Chondrocyte (in vitro differentiated cells): ENCODE data around the gene MTCH1. TPM values are rescaled to one million over a fixed set of nuclear protein-coding genes. Genes with fewer than 3 reads are reported as not detected.

Experiments
- DNase-seq: peaks from one replicate; pipeline ENCODE4 v3.0.0; 2021; ENCODE audit warnings: mixed read lengths, low spot score
- H3K27ac Mint-ChIP-seq: one replicate; pipeline ENCODE4 v1.8.0; 2021; ENCODE audit warnings: mild to moderate bottlenecking, moderate library complexity, mixed read lengths; ENCODE audit not compliant: unreplicated experiment
- H3K27me3 Mint-ChIP-seq: 2 replicates; pipeline ENCODE4 v1.8.0; 2021; ENCODE audit warnings: low read depth, mixed read lengths
- H3K36me3 Mint-ChIP-seq: 2 replicates; pipeline ENCODE4 v1.8.0; 2021; ENCODE audit warnings: low read depth, mixed read lengths
- H3K4me1 Mint-ChIP-seq: 2 replicates; pipeline ENCODE4 v1.8.0; 2021; ENCODE audit warnings: low read depth, mild to moderate bottlenecking, mixed read lengths
- H3K4me3 Mint-ChIP-seq: one replicate; pipeline ENCODE4 v1.8.0; 2021; ENCODE audit warnings: mild to moderate bottlenecking, moderate library complexity, mixed read lengths; ENCODE audit not compliant: unreplicated experiment
- H3K9me3 Mint-ChIP-seq: 2 replicates; pipeline ENCODE4 v1.8.0; 2021; ENCODE audit warnings: low read depth, mixed read lengths
- total RNA-seq: library from RNA; stranded (reverse); gene quantifications from 3 replicates; pipeline ENCODE4 v1.2.1, GENCODE V29; 2021
- TF ChIP-seq, protein P1 (sequence below): fragments of 200-600 bp; sonication (generic); IDR thresholded peaks from 2 replicates; pipeline ENCODE4 v1.5.0; 2021; ENCODE audit warnings: antibody characterized with exemption, mild to moderate bottlenecking, moderate library complexity

Gene MTCH1
- total RNA-seq, 1 donor from 2014 or later, result 188 TPM

DNA sequence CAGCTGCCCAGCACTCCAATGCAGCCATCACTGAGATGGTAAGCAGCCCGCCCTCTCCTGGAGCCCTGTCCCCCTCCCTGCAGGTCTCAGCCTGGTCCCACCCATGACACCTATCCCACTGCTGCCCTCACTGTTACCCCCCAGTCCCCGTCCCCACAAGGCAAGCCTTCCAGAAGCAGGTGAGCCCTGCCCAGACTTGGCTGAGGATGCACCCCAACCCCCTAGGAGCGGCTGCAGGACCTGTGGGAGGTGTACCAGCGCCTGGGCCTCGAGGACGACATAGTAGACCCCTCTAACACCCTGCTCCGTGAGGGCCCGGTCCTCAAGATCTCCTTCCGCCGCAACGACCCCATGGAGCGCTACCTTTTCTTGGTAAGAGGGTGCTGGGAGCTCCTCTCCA, 28.7 kb upstream of the MTCH1 start:
- Mint-ChIP-seq H3K27ac (no peak overlapping the region), H3K9me3 (no peaks in the 10 kb centered on the region), H3K27me3 (no peaks in the 10 kb centered on the region), H3K4me3 (no peak overlapping the region), H3K4me1 (peaks cover 16% of the 10 kb centered on the region), H3K36me3 (no peaks in the 10 kb centered on the region)
- TF ChIP-seq, protein P1, sequence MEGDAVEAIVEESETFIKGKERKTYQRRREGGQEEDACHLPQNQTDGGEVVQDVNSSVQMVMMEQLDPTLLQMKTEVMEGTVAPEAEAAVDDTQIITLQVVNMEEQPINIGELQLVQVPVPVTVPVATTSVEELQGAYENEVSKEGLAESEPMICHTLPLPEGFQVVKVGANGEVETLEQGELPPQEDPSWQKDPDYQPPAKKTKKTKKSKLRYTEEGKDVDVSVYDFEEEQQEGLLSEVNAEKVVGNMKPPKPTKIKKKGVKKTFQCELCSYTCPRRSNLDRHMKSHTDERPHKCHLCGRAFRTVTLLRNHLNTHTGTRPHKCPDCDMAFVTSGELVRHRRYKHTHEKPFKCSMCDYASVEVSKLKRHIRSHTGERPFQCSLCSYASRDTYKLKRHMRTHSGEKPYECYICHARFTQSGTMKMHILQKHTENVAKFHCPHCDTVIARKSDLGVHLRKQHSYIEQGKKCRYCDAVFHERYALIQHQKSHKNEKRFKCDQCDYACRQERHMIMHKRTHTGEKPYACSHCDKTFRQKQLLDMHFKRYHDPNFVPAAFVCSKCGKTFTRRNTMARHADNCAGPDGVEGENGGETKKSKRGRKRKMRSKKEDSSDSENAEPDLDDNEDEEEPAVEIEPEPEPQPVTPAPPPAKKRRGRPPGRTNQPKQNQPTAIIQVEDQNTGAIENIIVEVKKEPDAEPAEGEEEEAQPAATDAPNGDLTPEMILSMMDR, result no peak
- no peak for DNase-seq

DNA sequence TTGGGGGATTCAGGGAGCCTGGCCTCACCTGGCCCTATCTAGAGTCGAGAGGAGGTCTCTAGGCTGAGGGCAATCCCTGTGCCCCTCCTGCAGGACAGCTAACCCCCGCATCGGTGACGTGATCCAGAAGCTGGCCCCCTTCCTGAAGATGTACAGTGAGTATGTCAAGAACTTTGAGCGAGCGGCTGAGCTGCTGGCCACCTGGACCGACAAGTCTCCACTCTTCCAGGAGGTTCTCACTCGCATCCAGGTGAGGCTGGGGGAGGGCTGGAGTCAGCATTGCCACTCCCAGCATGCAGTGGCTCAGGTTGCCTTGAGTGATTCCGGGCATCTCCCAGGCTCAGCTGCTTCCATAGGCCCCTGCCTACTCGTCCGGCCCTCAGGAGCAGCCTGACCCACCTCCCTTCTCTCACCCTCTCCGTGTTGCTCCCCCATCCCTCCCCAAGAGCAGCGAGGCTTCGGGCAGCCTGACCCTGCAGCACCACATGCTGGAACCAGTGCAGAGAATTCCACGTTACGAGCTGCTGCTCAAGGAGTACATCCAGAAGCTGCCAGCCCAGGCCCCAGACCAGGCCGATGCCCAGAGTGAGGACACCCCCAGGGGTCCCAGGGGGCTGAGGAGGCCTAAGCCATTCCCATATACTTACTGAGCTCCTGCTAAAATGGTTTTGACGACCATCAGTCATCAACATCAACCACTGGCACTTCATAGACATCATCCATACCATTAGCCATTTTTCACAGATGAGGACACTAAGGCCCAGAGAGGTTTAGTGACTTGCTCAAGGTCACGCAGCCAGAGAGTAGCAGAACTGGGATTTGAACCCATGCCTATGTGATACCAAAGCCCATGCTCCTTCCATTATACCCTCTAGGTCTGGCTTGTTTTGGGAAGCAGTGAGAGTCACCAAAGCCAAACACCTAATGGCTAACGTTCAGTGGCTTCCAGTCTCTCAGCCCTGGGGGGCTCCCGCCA, 27.8 kb upstream of the MTCH1 start:
- Mint-ChIP-seq H3K9me3 (no peaks in the 10 kb centered on the region), H3K4me1 (peaks cover 12% of the 10 kb centered on the region), H3K36me3 (no peaks in the 10 kb centered on the region), H3K27ac (no peak overlapping the region), H3K27me3 (no peaks in the 10 kb centered on the region), H3K4me3 (no peak overlapping the region)
- TF ChIP-seq, protein P1, result no peak
- DNase-seq, result no peak

DNA sequence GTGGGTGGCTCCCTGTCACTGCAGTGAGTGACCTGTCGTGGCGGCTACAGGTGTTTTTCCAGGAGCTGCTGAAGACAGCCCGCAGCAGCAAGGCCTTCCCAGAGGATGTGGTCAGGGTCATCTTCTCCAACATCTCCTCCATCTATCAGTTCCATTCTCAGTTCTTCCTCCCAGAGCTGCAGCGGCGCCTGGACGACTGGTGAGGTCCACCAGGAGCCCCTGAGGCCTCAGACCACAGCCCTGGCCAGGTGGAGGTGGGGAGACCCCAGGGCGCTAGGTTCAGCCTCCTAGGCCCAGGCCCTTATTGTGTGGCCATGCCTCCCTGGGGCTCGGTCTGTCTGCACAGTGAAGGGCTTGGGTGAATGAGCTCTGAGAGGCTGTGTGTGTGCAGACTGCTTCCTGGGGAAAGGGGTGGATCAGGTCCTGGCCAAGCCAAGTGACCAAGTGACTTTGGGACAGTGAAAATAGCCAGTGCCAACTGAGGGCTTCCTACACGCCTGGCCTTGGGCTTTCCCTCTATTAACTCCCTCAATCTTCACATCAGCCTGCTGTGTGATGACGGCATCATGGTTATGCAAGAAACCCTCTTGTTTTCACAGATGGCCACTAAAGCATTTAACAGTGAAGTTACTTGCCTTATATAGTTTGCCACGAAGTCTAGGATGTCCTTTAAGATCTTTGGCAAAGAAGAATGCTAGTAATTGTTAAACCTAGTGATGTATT, 25.8 kb upstream of the MTCH1 start:
- Mint-ChIP-seq H3K9me3 (no peaks in the 10 kb centered on the region), H3K4me1 (no peaks in the 10 kb centered on the region)

DNA sequence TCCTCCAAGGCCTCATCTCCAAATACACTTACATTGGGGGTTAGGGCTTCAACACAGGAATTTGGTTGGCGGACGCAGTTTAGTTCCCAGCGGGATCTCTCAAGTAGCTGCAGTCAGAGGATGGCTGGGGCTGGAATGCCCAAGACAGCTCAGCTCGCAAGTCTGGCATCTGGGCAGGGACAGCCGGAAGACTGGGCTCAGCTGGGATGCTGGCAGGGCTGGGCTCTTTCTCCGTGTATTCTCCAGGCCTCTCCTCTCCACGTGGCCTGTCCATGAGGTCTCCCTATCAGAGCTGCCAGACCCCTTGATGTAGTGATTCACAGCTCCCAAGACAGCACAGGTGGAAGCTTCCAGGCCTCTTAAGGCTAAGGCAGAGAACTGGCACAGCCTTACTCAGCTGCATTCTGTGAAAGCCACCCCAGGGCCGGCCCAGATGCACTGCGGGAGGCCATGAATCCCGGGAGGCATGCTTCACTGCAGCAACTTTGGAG, 24.5 kb upstream of the MTCH1 start:
- Mint-ChIP-seq H3K4me3 (no peak overlapping the region), H3K9me3 (no peaks in the 10 kb centered on the region), H3K4me1 (no peaks in the 10 kb centered on the region), H3K27ac (no peak overlapping the region), H3K27me3 (no peaks in the 10 kb centered on the region), H3K36me3 (no peaks in the 10 kb centered on the region)
- no peak for DNase-seq
- TF ChIP-seq, protein P1, result no peak

More for the DNA sequence above, 25.8 kb upstream of the MTCH1 start:
- no peak for DNase-seq
- Mint-ChIP-seq H3K36me3 (no peaks in the 10 kb centered on the region), H3K4me3 (no peak overlapping the region), H3K27ac (no peak overlapping the region), H3K27me3 (no peaks in the 10 kb centered on the region)
- TF ChIP-seq, protein P1, result no peak
